GM21390 (cell line): ENCODE measurements around the gene SSPN.

Source experiments
- ATAC-seq: cut with Tn5 transposase; IDR thresholded peaks from one replicate; pipeline ENCODE4 v1.9.1; 2021; ENCODE audit not compliant: unreplicated experiment

The SSPN gene

DNA sequence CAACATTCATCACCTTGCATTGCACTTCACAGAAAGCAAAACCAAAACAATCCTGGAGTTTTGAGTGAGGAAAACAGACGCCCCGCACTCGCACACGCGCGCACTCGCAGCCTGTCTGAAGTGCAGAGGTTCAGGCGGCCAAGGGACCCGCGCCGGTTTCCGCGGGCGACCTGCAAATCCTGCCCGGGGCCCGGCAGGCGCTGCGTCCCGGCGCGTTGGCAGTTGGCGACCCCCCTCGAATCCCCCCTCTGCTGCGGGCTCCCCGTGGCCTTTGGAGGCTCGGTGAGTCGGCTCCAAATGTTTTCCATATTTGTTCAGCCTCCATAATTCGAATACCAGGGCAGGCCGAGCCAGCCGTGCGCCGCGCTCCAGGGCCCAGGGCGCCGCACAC is at the start of gene SSPN:
TSS of gene SSPN (plus strand) at position 324 of the 391 bp plus-strand sequence. CDS start 100 bp downstream, outside the sequence.
- peak; percentile 60 for ATAC-seq

DNA sequence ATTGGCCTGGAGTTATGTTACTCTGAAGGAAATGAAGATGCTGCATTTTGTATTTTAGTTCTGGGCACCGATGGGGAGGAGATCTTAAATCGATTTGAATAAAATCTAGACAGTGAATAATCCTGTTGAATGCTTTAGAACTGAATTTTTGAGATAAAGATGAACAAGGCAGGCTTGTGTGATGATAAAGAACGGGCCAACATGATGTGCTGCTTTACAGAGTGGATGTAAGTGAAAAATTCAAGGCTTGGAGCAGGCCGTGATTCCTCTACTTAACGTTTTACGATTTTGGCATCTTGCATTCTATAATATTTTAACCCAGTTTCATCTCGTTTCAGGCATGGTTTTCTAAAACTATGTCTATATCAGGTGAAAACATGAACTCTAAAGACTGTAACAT is 47.1 kb upstream of the SSPN start:
- no peak for ATAC-seq

DNA sequence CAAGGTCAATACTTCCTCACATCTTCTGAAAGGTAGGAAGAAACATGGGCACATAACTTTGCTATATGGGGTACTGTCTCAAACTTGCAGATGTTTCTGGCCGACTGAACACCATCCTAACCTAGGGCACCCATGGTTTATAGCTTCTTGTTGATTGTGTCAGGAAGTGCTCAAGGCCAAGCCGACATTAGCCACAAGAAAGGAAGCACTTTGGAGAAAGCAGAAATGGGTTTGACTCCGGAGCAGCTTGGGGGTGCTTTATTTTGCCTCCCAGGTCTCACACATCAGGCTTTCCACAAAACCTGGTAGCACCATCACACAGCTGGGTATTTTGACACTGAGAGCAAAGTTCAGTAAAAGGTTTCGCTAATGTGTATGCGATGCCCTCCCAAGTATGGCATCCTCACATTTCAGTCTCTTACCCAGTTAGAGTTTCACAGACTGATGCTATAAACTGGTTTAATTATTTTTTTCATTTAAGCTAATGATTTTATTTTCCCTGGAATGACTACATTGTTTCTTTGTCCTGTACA is 45.3 kb upstream of the SSPN start:
- no peak for ATAC-seq

DNA sequence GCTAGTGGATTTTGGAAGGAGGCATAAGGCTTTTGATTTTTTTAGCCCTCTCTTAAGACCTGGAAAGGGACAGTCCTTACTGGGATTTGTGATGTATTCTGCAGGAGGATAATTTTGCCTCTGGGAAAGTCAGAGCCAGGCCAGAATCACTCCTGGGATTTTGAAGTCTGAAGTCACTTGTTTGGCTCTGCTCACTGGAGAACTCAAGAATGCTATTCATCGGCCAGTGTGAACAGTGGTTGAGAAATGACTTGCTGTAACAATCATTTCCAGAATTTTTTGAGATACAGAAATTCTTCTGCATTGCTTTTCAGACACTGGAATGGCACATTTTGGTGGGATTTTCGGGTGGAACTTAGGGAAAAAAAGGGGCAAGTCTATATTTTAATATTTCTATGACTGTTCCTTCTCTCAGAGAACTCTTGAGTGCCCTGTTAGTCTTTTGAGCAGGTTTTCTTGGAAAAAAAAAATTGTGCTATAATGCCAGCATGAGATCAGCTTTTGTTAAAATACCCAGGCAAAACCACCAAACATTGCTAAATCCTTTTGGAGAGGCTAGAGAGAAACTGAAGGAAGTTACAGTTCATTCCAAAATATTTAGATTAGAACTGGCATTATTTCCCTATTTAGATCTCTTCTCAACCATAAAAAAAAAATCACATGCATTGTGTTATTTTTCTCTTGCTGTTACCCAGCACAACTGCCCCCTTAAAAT is 44.5 kb upstream of the SSPN start:
- ATAC-seq = no peak

DNA sequence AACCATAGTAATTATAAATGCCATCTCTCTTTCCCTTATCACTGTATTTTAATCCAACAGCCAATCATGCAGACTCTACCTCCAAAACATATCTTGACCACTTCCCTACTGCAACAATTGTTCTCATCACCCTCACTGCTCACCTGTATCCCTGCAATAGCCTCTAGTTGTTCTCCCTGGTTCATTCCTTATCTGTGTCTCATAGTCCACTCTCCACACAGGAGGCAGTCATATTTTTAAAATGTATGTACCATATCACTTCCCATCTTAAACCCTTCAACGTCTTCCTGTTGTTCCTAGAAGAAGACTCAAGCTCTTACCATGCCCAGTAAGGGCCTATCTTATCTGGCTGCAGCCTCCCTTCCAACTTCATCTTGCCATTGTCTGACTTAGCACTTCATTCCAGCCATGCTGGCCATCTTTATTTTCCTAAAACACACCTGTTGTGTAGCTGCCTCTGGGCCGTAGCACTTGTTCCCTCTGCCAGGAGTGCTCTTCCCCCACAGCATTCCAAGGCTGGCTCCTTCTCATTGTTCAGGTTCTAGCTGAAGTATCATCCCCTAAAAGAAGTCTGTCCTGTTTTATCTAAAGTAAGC is 42.8 kb upstream of the SSPN start:
- ATAC-seq = no peak

GRCh38 chr12:26153421-26154154 is 41.8 kb upstream of the SSPN start:
- ATAC-seq = no peak

GRCh38 chr12:26156201-26156871 is 39.0 kb upstream of the SSPN start:
- ATAC-seq = peak; percentile 82

DNA sequence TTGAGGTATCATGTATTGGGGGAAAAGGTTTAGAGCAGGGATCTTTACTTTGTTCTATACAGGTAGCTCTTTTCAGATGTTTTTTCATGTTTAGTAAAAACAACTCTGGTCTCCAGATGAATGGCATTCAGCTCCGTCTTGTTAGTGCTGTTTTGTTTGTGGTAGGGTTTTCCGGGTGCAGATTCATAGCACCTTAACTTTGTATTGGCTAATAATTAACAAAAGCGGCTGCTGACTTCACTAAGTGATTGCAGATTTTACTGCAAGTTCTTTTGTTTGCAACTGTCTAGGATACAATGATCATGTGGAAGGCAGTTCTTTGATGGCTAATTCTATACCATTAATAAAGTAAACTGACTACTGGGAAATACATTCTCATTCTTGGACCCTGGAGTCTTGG is 38.4 kb upstream of the SSPN start:
- peak; percentile 25 for ATAC-seq

GRCh38 chr12:26158078-26158764 is 37.2 kb upstream of the SSPN start:
- ATAC-seq = peak; percentile 15

DNA sequence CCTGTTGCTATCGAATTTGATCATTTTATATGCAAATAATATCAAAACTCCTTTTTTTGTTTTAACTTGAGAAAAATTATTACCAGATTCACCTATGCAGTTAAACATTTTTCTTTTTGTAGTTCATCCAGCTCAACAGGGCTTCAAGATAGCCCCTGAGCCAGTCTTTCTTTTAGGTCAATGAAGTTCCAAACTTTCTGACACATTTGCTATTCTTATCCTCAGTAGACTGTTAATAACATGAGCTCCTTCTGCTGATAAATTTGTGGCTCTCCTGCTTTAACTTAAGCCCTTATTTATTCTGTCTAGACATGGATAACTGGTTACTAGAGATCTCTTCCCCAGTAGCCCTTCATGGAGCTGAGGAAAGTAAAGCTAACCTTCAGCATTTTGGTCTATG is 33.2 kb upstream of the SSPN start:
- ATAC-seq = no peak

DNA sequence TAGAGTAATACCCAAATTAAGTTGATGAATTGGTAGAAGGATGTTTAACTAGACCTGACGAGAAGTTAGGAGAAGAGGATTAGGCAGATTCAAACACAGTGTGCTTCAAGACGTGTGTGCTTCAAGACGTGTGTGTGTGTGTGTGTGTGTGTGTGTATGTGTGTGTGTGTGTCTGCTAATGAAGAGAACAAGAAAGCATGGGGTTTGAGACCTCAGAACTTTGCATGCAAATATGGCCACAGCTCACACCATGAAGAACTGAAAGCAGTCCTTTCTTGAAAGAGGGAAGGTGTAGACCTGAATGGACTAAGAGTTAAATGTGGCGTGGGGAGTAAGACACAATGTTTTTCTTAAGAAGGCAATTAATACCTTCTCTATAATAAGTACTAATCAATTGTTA is 32.5 kb upstream of the SSPN start:
- peak; percentile 81 for ATAC-seq

DNA sequence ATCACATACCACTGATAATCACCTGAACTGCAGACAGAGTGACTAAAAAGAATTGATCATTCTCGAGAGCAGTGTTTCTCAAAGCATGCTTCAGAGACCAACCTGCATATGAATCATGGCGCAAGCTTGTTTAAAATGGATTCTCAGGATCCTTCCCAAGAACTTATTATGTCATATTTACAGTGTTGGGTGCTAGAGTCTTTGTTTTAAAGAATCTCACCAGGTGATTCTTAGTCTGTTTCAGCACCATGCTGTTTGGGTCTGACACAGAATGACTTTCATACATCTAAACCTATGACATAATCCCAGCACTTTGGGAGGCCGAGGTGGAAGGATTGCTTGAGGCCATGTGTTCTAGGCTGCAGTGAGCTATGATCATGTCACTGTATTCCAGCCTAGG is 31.3 kb upstream of the SSPN start:
- ATAC-seq = no peak

- ATAC-seq = no peak
Measured at GRCh38 chr12:26172013-26172412, 23.4 kb upstream of the SSPN start.

DNA sequence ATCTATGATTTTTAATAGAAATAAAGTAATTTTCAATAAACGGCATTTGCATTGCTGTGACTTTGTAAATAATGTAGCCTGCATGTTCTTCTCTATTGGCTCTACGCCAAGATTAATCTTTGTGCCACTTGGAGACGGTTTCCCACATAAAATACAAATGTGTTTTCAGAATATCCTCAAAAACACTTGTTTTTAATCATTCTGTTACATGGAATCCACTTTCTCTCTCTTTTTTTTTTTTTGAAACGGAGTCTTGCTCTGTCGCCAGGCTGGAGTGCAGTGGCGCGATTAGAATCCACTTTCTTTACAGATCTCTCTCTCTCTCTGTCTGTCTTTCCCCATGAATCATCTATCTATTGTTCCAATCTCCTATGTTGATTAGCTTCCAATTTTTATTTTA is 22.8 kb upstream of the SSPN start:
- no peak for ATAC-seq

DNA sequence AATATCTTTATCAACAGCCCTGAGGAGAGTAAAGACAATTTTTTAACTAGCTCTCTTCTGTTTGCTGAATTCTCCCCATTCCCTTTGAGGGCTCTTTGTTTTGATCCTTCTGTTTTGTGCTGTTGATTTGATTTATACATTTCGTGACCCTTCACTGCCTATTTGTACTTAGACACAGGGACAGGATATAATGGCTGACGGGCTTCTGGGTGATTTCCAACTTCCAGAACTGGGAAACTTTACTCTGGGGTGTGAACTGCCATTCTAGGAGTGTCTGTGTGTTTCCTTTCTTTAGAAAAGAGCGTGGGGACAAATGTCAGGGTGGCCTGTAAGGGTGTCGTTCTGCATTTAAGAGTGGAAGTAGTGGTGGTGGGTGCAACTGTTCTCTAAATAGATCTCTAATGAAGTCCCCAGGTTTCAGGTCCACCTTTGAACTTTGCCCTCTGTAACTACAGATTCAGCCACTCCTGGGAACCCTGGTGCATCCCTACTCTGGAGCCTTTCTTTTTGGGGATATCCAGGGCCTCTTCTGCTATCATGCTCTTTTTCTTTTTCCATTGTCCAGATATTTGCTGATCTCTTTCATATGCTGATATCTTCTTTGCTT is 22.3 kb upstream of the SSPN start:
- ATAC-seq = no peak

DNA sequence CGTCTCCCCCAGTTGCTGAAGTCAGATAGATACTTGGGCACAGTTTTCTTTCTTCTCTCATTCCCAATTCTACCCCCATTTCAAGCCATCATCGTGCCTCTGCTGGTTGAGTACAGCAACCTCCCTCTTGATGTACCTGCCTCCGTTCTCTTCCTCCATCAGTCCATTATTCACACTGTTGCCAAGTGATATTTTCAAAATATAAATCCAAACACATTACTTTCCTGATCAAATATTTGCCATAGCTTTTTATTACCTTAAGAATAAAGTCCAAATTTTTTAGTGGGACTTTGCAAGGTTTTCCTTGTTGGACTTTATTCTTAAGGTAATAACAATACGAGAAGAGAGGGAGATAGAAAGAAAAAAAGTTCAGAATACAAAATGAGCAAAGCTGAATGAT is 18.6 kb upstream of the SSPN start:
- no peak for ATAC-seq

DNA sequence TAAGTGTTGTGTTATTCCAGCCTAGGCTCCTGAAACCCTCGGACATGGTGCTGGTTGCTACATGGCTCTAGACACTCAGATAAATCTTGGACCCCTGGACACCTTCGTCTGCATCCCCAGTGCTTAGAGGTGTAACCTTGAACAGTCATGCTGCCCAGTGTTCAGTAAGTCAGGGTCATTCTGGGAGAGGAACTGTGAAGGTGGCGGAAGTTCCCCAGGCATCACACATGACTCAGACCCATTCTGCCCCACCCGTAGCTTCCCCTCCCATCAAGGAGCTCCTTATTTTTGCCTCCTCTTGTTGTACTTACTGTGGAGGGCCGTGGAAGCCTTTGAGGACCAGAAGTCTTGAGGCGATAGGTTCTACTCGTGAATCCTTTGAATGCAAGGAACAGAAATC is 18.1 kb upstream of the SSPN start:
- no peak for ATAC-seq

GRCh38 chr12:26179826-26180225 is 15.5 kb upstream of the SSPN start:
- no peak for ATAC-seq

DNA sequence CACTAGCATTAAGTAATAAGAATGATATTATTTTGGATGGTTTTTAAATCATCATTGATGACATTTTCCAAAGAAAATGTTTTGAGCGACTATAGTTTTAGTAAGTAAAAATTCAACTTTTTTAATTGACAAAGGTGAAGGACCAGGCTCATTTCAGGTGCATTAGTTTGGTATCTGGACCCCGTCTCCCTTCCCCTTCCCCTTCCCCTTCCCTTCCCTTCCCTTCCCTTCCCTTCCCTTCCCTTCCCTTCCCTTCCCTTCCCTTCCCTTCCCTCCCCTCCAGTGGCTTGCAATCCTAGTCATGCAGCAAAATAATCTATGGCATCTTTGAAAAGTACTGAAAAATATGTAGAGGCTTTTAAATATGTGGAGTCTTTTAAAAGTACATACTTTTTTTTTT is 13.0 kb upstream of the SSPN start:
- ATAC-seq = no peak

GRCh38 chr12:26185532-26186320 is 9.6 kb upstream of the SSPN start:
- no peak for ATAC-seq
